HL-60 (cell line): ENCODE results near the gene GPX3.

Experiments
- POLR2AphosphoS5 ChIP-seq: IDR thresholded peaks from 2 replicates; pipeline ENCODE4 v1.6.1; 2012; ENCODE audit warnings: low read depth
- TF ChIP-seq, protein P1 (sequence below): IDR thresholded peaks from one replicate; pipeline ENCODE4 v1.5.1; 2011; ENCODE audit warnings: low read length, control low read depth, inconsistent platforms; ENCODE audit not compliant: insufficient read depth

DNA sequence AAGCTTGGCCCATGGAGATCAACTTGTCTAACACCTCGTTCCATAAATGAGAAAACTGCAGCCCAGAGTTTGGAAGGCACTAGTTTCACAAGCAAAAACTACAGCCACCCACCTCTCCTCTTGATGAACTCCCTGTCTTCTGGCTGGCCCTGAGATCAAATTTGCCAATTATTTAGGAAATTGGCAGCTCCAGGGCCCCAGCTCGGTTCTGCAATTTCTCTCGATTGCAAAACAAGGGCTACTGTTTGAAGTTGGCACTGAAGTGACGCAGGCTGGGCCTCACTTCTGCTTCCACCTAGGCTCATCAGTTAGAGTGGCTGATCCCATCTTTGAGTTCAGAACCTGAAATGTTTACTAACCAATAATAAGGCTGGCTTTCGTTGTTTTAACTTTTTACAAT lies 3.7 kb upstream of the GPX3 start:
- TF ChIP-seq, protein P1, sequence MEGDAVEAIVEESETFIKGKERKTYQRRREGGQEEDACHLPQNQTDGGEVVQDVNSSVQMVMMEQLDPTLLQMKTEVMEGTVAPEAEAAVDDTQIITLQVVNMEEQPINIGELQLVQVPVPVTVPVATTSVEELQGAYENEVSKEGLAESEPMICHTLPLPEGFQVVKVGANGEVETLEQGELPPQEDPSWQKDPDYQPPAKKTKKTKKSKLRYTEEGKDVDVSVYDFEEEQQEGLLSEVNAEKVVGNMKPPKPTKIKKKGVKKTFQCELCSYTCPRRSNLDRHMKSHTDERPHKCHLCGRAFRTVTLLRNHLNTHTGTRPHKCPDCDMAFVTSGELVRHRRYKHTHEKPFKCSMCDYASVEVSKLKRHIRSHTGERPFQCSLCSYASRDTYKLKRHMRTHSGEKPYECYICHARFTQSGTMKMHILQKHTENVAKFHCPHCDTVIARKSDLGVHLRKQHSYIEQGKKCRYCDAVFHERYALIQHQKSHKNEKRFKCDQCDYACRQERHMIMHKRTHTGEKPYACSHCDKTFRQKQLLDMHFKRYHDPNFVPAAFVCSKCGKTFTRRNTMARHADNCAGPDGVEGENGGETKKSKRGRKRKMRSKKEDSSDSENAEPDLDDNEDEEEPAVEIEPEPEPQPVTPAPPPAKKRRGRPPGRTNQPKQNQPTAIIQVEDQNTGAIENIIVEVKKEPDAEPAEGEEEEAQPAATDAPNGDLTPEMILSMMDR, result no peak
- TF ChIP-seq POLR2AphosphoS5, result peak; percentile 30; the same call in 1 of the 2 replicates
